OCI-LY7 (cell line): ENCODE measurements around the gene ATP2A1. TPM values are rescaled to one million over a fixed set of nuclear protein-coding genes. Genes with fewer than 3 reads are reported as not detected.
"Not testable (repeated sequence)": the region's sequence is repeated elsewhere in the genome, so short reads cannot be mapped to it uniquely, and the experiment has no call there.

ENCODE experiments used
- BruUV-seq: library from RNA; stranded (reverse); fragments of 400-500 nt; replicated peaks from 2 replicates; lab custom pipeline; 2021; lab: Mats Ljungman, UMichigan
- CTCF ChIA-PET: fragments of 300-600 bp; sonication (Branson Sonifier 250); formaldehyde crosslinking; loops from one replicate; lab custom pipeline; 2022; ENCODE audit warnings: antibody characterized with exemption; ENCODE audit not compliant: unreplicated experiment; lab: Charles Lee
- POLR2A ChIA-PET: fragments of 300-600 bp; sonication (Branson Sonifier 250); formaldehyde crosslinking; loops from one replicate; lab custom pipeline; 2022; ENCODE audit warnings: antibody characterized with exemption; lab: Charles Lee
- DNase-seq: peaks from one replicate; pipeline ENCODE4 v3.0.0-alpha.2; 2015; ENCODE audit warnings: low spot score
- H2AFZ ChIP-seq: fragments of 200-600 bp; sonication (generic), shearing (Covaris generic); 2 replicates; pipeline ENCODE4 v1.6.1; 2014; ENCODE audit warnings: mild to moderate bottlenecking, antibody characterized with exemption, low read length, moderate library complexity
- H3K27ac ChIP-seq: fragments of 200-600 bp; sonication (generic); 2 replicates; pipeline ENCODE4 v1.5.1; 2014; ENCODE audit warnings: mixed run types, low read depth, mild to moderate bottlenecking, moderate library complexity, low read length, inconsistent platforms; ENCODE audit not compliant: poor library complexity, severe bottlenecking
- H3K36me3 ChIP-seq: fragments of 200-600 bp; sonication (generic); 2 replicates; pipeline ENCODE4 v1.6.1; 2014; ENCODE audit warnings: mild to moderate bottlenecking, antibody characterized with exemption, low read length, moderate library complexity, mixed read lengths; ENCODE audit not compliant: insufficient read depth
- H3K4me1 ChIP-seq: fragments of 200-600 bp; sonication (generic); 2 replicates; pipeline ENCODE4 v1.5.1; 2014; ENCODE audit warnings: mild to moderate bottlenecking, low read length; ENCODE audit not compliant: insufficient read depth, poor library complexity, severe bottlenecking
- H3K4me2 ChIP-seq: fragments of 200-600 bp; sonication (generic); 2 replicates; pipeline ENCODE4 v1.6.1; 2014; ENCODE audit warnings: mild to moderate bottlenecking, low read length
- H3K4me3 ChIP-seq: fragments of 200-600 bp; sonication (generic); 2 replicates; pipeline ENCODE4 v1.5.1; 2014; ENCODE audit warnings: mild to moderate bottlenecking, low read depth, low read length; ENCODE audit not compliant: poor library complexity, severe bottlenecking
- H3K79me2 ChIP-seq: fragments of 200-600 bp; sonication (generic); 2 replicates; pipeline ENCODE4 v1.6.1; 2016; ENCODE audit warnings: low read depth, mild to moderate bottlenecking, low read length, moderate library complexity, mixed read lengths; ENCODE audit not compliant: insufficient read depth
- H3K9me2 ChIP-seq: fragments of 200-600 bp; sonication (generic); 2 replicates; pipeline ENCODE4 v1.6.1; 2016; ENCODE audit warnings: mild to moderate bottlenecking, low read length, mixed read lengths; ENCODE audit not compliant: insufficient read depth
- H3K9me3 ChIP-seq: fragments of 200-600 bp; sonication (generic); 2 replicates; pipeline ENCODE4 v1.6.1; 2014; ENCODE audit warnings: mild to moderate bottlenecking, mixed run types, low read length, mixed read lengths
- H4K20me1 ChIP-seq: fragments of 200-600 bp; sonication (generic); 2 replicates; pipeline ENCODE4 v1.6.1; 2014; ENCODE audit warnings: mild to moderate bottlenecking, antibody characterized with exemption, low read length, moderate library complexity, mixed read lengths; ENCODE audit not compliant: insufficient read depth
- CTCF ChIP-seq: fragments of 200-600 bp; sonication (generic); conservative IDR thresholded peaks from 2 replicates; pipeline ENCODE4 v1.5.1; 2014; ENCODE audit warnings: mild to moderate bottlenecking, antibody characterized with exemption, low read length, moderate library complexity, mixed read lengths
- EZH2phosphoT487 ChIP-seq: fragments of 200-600 bp; sonication (generic); IDR thresholded peaks from 2 replicates; pipeline ENCODE4 v1.6.1; 2018; ENCODE audit warnings: low read depth, borderline replicate concordance, mild to moderate bottlenecking, mixed run types, antibody characterized with exemption, low read length, moderate library complexity, mixed read lengths
- intact Hi-C: fragments of 100-400 bp; cut with micrococcal nuclease; formaldehyde crosslinking; loops from one replicate; pipeline ENCODE4 v1.10.0; 2022; ENCODE audit not compliant: unreplicated experiment
- total RNA-seq, 2 experiments: library from RNA; depleted of rRNA in 1 of 2; stranded (reverse); fragments of >200 nt in 1 of 2; shearing (Covaris generic) in 1 of 2; gene quantifications; 2 replicates each; pipeline ENCODE4 v1.2.3, GENCODE V29; 2014 to 2022

Gene ATP2A1
- total RNA-seq, 2 experiments from 2014 or later: 5.0 TPM

GRCh38 chr16:28925386-28926228 is 47.3 kb downstream of the ATP2A1 start:
- Histone ChIP-seq H2AFZ (peak overlapping the region; percentile 14; the same call in 1 of the 2 replicates), H3K27ac (peak overlapping the region; percentile 100), H3K4me1 (peaks cover 77% of the 10 kb centered on the region), H3K4me2 (peak overlapping the region; percentile 100), H3K9me3 (peaks cover 6% of the 10 kb centered on the region; the same call in 1 of the 2 replicates), H4K20me1 (no peaks in the 10 kb centered on the region), H3K4me3 (peak overlapping the region; percentile 77), H3K79me2 (peaks cover 29% of the 10 kb centered on the region; the same call in 1 of the 2 replicates), H3K36me3 (peaks cover 27% of the 10 kb centered on the region), H3K9me2 (no peaks in the 10 kb centered on the region)
- POLR2A ChIA-PET: interaction anchor here (0.7 to 1.1 kb wide), 2 partner anchors 25 to 98 kb away, joined by 3 to 6 read pairs; partner anchors contain the start of gene NFATC2IP
- TF ChIP-seq CTCF (no peak), EZH2phosphoT487 (no peak)
- BruUV-seq: no TSS peak
- DNase-seq: peak; percentile 86
- intact Hi-C loops: loop anchor here (2.0 kb wide), 2 partner anchors 15 to 19 kb away; no protein-coding TSS in a partner anchor
- CTCF ChIA-PET: interaction anchor here (1.2 kb wide), 1 partner anchor 11 kb away, joined by 3 read pairs; no protein-coding TSS in a partner anchor

GRCh38 chr16:28926284-28926683 is 48.0 kb downstream of the ATP2A1 start:
- H3K9me3 ChIP-seq, H4K20me1 ChIP-seq, BruUV-seq, H2AFZ ChIP-seq, H3K9me2 ChIP-seq, DNase-seq, intact Hi-C loops: not testable (repeated sequence)
- ChIA-PET POLR2A (interaction anchor here (0.6 to 1.1 kb wide), 3 partner anchors 24 to 99 kb away, joined by 3 to 6 read pairs (median 3); partner anchors contain the start of gene NFATC2IP), CTCF (interaction anchor here (0.5 to 1.2 kb wide), 2 partner anchors 10 to 148 kb away, joined by 3 to 5 read pairs; no protein-coding TSS in a partner anchor)
- Histone ChIP-seq H3K79me2 (peaks cover 22% of the 10 kb centered on the region; the same call in 1 of the 2 replicates), H3K4me3 (peak overlapping the region; percentile 77), H3K27ac (peak overlapping the region; percentile 100), H3K4me1 (peaks cover 80% of the 10 kb centered on the region), H3K36me3 (peaks cover 20% of the 10 kb centered on the region), H3K4me2 (peak overlapping the region; percentile 100)

DNA sequence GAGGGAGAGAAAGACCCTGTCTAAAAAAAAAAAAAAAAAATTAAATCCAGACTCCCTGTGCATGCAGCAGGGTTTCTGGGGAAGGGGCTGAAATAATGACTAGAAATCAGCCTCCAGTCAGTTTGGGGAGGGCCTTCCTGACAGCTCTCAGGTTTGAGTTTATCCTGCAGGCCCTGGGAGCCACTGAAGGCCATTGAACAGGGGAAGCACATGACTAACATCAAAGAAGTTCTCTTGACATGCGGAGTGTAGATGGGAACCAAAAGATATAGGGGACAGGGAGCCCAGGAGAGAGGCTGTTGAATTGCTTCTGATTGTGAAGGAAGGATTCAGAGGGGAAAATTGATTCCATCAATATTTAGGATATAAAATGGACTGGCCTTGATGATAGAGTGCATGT is 49.5 kb downstream of the ATP2A1 start:
- ChIA-PET CTCF (no interaction called here), POLR2A (interaction anchor here (0.7 kb wide), 1 partner anchor 30 kb away, joined by 5 read pairs; no protein-coding TSS in a partner anchor)
- H3K36me3 ChIP-seq: peaks cover 6% of the 10 kb centered on the region
- peaks cover 17% of the 10 kb centered on the region; the same call in 1 of the 2 replicates for H3K79me2 ChIP-seq
- peaks cover 82% of the 10 kb centered on the region for H3K4me1 ChIP-seq
- no TSS peak for BruUV-seq
- peak overlapping the region; percentile 12 for H3K4me2 ChIP-seq
- no peaks in the 10 kb centered on the region for H3K9me2 ChIP-seq
- no peak overlapping the region for H3K4me3 ChIP-seq
- no peak for TF ChIP-seq EZH2phosphoT487
- no peak for TF ChIP-seq CTCF
- intact Hi-C loops: no loop called here
- H2AFZ ChIP-seq: peak overlapping the region; percentile 33; the same call in 1 of the 2 replicates
- peak overlapping the region; percentile 99 for H3K27ac ChIP-seq
- peaks cover 2% of the 10 kb centered on the region; the same call in 1 of the 2 replicates for H3K9me3 ChIP-seq
- DNase-seq: no peak
- no peaks in the 10 kb centered on the region for H4K20me1 ChIP-seq
